ENCODE measurements around the gene MAP3K13.

DNA sequence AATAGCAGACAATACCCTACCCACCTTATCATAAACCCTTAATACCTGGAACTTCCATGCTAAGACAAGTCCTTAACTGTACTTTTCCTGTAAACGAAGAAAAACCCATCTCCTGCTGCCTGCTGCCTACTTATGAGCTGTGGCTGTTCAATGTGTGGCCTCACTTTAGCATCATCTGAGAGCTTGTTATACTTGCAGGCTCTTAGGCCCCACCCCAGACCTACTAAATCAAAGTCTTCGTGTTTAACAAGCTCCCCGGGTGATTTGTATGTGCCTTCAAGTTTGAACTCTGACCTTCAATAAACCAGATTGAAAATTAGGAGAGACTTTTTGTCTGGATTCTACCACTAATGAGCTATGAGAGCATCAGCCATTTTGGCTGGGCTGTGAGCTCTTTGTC lies 106.6 kb downstream of the MAP3K13 start:
- TF ChIP-seq GATA2 (IDR thresholded peaks at IDR 0.05; ENCODE audit: low read depth, low read length) (no peak), GATA3 (IDR thresholded peaks at IDR 0.05; ENCODE audit: low read depth, low read length) (no peak)
